K562 treated with DMSO at 1 percent for 4 hours (cell line): ENCODE results near the gene ABCC2. TPM values are rescaled to one million over a fixed set of nuclear protein-coding genes. Genes with fewer than 3 reads are reported as not detected.

ENCODE experiments used
- total RNA-seq: library from RNA; unstranded; fragments of 300-600 nt; gene quantifications from 2 replicates; pipeline ENCODE4 v1.2.3, GENCODE V29; 2022; ENCODE audit not compliant: insufficient read depth

ABCC2 gene
- total RNA-seq, result 0.27 TPM in 1 of 2 replicates, not detected in the other

DNA sequence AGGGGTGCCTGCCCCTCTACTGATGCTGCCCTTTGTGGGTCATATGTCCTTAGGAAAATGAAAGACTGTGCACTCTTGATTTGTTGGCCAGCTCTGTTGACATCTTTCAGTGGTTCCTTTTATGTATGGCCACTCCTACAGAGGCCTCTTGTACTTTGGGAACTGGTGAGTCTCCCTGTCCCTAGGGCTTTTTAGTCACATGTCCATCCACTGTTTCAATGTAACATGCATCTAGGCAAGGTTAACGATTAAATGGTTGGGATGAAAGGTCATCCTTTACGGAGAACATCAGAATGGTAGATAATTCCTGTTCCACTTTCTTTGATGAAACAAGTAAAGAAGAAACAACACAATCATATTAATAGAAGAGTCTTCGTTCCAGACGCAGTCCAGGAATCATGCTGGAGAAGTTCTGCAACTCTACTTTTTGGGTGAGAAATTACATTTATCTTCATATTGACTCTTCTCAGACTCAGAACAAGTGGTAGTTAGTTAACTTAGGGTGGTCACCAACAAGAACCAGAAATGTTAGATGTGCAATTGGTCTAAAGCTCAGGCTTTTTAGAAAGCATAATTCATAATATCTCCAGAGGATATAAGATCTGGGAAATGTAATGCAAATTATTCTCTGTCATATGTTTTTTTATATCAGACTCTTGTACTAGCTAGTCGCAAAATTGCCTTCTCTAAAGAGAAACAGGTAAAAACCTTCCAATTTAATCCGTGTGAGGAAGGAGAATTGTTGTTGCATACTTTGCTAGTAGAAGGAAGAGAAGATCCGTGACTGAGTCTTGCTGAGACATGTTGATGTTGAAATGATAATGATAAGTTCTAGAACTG, at the start of gene ABCC2:
ABCC2 (plus strand) TSS at position 194 of the 840 bp plus-strand sequence; CDS start at position 399, 205 bp downstream.

Other genes with a start within 250 kb of the ABCC2 start
- gene NKX2-3, start 249.7 kb upstream of the ABCC2 start, total RNA-seq, result not detected in 2 replicates
- gene SLC25A28, start 162.2 kb upstream of the ABCC2 start, total RNA-seq, result 7.3 and 8.9 TPM in 2 replicates
- gene ENTPD7, start 123.1 kb upstream of the ABCC2 start, total RNA-seq, result 5.1 and 6.3 TPM in 2 replicates
- 13.8 and 14.5 TPM in 2 replicates for gene COX15, start 50.5 kb upstream of the ABCC2 start, total RNA-seq
- gene CUTC, start 50.4 kb upstream of the ABCC2 start, total RNA-seq, result 14.1 and 18.3 TPM in 2 replicates
- 3.5 and 3.6 TPM in 2 replicates for gene DNMBP, start 227.3 kb downstream of the ABCC2 start, total RNA-seq